ENCODE results near the gene TBC1D16.

DNA sequence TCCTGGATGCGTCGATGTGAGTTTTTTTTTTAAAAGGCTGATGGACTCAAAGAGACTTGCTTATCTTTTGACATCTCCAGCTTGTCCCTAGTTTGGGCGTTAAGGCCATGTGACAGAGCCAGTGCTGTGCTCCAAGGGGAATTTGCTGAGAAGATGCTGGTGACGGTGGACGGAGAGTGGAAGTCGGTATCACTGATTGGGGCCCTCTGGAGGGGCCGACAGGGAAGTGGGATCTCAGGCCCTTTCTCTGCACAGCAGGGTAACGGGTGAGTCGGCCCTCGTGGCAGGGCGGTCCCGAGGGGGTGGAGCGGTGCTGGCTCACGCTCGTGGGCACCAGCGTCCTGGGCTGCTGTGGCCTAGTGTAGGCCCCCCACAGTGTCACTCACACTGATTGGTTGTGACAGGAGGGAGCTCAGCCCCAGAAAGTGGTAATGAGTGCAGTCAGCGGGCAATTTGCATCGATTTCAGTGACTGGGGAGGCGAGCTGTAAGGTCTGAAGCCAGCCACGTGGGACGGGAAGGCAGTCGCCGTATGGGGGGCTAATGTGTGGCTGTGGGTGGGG lies 91.3 kb downstream of the TBC1D16 start:
- TF ChIP-seq CTCF (IDR thresholded peaks at IDR 0.05) (no peak), POLR2AphosphoS5 (IDR thresholded peaks at IDR 0.05) (no peak), POLR2A (IDR thresholded peaks at IDR 0.05) (no peak)

Measured in breast epithelium (tissue), 3 donors.